GM21717 (cell line): Measurements from ENCODE around the gene MAN1B1.

ENCODE experiments used
- ATAC-seq: cut with Tn5 transposase; IDR thresholded peaks from one replicate; pipeline ENCODE4 v1.9.1; 2021; ENCODE audit warnings: mild to moderate bottlenecking, moderate library complexity; ENCODE audit not compliant: unreplicated experiment

The MAN1B1 gene

DNA sequence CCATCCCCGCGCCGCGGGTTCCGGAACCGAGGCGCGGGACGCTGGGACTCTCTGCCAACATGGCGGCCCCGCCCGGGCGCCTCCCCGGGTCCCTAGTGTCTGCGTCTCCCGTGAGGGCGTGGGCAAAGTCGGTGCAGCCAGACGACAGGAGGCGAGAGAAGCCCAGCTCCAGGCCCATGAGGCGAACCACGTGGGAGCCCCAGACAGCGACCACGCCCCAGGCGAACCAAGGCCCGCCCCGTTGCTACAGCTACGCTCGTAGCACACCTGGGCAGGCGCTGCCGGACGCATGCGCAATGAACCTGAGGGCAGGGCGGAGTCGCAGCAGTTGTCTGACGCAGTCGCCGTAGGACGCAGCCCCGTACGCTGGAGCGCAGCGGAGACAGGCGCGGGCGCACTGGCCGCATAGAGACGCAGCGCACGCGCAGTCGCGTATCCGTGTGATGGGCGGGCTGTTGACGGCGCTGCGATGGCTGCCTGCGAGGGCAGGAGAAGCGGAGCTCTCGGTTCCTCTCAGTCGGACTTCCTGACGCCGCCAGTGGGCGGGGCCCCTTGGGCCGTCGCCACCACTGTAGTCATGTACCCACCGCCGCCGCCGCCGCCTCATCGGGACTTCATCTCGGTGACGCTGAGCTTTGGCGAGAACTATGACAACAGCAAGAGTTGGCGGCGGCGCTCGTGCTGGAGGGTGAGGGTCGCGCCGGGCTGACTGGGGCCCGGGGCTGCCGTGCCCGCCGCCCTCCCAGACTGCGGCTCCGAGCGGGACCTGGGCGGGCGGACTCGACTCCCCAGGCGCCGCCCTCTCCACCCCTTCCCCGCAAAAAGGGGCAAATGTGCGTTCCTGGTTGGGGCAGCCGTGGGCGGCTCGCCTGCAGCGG, at the start of gene MAN1B1:
Gene MAN1B1, plus strand, starts transcription at position 455 of the 878 bp plus-strand sequence. Its CDS starts 15 bp downstream, at position 470.
- ATAC-seq = peak; percentile 65

DNA sequence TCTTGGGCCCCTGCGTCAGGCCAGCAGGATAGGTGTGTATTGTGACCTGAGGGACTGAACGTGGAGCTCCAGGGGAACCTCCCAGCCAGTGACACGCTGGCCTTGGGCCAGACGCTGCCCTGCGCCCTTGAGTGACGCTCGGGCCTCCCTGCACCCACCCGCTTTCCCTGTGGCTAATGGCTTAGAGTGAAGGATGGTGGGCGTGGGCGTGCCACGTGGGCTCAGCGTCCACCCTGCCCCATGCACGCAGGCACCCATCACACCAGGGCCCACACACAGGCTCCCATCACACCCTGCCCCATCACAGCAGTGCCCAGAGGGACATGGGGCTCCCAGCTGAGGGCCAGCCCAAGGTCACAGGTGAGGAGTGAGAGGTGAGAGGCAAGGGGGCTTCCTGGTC, 49.8 kb upstream of the MAN1B1 start:
- no peak for ATAC-seq

DNA sequence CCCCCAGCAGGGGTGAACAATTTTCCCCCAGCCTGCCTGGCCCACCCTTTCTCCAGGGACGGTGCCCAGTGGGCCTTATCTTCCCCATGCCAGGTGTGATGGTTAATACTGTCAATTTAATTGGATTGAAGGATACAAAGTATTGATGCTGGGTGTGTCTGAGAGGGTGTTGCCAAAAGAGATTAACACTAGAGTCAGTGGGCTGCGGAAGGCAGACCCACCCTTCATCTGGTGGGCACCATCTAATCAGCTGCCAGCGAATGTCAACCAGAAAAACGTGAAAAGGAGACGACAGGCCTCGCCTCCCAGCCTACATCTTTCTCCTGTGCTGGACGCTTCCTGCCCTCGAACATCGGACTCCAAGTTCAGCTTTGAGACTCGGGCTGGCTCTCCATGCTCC, 49.3 kb upstream of the MAN1B1 start:
- ATAC-seq = no peak

DNA sequence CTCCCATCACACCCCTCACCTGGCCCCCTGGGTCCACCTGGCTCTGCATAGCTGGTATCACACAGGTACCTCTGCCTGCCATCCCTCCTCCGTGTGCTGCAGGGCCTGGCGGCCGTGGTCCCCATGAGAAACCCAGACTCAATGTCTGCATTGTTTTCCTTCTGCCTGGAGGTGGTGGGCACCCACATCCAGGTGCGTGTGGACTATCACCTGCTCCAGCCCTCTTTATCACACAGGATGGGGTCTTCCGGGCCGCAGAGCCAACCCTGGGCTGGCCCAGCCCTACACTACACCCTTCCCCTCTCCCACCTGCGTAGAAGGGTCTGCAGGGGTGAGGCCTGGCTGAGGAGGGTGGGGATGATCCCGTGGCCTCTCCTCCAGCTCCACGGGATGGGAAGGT, 47.9 kb upstream of the MAN1B1 start:
- no peak for ATAC-seq

DNA sequence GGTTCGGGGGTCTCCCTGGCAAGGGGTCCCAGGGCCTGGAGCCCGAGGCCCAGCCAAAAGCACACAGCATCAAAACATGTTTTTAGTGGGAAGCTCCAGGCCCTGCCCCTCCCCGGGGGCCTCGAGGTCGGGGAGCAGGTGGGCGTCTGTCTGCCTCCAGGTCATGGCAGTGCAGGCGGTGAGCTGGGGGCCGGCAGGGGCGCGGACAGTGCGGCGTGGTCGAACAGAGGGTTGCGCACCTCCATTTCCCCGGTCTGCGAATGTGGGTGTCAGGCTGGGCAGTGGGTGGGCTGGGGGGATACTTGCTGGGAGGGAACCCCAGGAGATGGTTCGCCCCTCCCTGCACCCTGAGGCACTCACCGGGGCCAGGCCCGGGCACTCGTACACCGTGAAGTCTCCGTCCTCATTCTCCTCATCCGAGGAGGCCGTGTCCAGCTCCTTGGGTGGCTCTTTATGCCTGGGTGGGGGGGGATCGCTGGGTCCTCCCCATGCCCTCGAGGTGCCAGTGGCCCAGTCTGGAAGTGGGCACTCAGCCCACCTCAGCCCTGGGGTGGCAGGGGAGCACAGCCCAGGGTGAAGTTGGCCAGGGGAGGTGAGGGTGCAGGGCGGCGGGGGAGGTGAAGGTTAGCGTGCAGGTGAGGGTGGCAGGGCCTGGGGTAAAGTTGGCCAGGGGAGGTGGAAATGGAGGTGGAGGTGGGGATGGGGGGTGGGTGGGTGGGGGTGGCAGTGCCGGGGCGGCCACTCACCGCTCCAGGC, 47.0 kb upstream of the MAN1B1 start:
- no peak for ATAC-seq

DNA sequence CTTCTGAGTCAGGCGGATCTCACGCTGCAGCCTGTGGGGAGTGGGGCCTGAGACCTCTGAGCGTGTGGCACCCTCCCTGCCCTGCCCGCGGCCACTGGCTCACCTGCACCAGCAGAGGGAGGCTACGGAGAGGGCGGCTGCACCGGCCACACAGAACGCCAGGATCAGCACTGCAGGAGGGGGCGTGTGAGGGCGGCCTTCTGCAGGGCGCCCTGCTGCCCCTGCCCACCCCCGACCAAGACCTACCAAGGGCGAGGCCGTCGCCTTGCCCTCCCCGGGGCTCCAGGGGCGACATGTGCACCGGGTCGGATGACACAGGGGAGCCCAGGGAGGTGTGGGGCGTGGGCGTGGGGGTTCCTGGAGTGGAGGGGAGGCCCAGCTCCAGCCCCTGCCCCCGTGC, 46.2 kb upstream of the MAN1B1 start:
- ATAC-seq = no peak

DNA sequence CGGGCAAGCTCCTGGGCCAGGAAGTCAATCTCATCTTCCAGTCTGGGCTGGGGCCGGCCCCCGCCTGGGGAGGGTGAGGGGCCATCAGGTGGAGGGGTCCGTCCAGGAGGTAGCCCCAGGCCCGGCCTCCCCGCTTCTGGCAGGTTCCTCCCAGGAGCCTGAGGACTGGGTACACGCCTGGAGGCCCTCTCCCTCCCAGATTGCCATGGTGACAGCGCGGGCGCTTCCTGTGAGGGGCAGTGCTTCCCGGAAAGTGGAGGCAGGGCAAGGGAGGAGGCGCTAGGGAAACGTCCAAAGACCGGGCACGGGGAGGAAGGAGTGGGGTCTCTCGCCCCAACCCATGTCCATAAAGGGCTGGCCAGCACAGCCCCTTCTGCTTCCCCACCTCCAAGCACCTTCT, 45.7 kb upstream of the MAN1B1 start:
- no peak for ATAC-seq

DNA sequence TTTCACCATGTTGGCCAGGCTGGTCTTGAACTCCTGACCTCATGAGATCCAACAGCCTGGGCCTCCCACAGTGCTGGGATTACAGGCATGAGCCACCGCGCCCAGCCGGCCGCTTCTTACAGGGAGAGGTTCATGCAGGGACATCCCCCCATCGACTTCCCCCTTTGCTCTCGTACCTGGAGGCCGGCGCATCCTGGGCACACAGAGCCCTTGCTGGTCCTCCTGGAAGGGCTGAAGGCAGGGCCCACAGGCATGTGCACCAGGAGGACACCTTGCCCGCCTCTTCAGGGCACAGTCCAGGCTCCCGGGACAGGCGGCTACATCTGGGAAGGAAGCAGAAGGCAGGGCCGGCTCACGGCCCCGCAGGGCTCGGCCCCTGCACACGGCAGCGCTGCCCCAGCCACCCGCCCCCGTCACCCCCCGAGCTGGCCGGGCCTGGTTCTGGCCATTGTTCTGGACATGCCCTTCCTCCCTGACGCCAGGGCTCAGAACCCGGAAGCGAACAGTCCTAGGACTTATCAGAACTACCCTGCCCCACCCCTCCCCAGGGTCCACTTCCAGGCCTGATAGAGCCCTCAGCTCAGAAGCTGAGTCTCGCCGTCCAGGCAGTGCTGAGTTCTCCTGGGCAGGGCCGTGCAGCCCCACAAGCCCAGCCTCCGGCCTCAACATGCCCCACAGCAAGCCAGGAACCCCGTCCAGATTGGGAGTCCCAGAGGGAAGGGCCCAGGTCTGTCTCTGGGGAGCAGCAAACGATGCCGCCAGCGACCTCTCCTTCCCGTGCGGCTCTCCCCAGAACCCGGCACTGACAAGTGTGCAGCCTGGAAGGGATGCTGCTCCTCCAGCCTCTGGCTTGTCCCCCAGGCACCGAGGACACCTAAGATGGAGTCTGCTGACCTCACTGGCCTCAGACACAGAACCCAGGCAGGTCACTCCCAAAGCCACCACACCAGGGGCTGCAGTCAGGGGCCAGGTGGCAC, 43.7 kb upstream of the MAN1B1 start:
- no peak for ATAC-seq

DNA sequence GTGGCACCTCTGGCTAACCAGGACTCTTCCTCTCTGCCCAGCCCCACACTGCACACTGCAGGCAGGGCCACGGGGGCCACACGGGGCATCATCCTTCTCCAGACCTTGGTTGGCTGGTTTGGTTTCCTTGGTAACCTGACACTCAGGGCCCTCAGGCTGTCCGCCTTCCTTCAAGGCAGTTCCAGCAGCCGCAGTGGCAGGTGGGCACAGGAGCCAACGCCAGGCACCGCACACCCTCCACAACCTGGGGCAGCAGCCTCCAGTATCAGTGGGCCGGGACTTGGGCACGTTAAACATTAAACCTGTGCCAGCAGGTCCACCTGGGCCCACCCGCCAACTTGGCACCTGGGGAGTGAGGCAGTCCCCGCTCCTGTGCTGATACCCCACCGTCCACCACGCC, 42.7 kb upstream of the MAN1B1 start:
- no peak for ATAC-seq

DNA sequence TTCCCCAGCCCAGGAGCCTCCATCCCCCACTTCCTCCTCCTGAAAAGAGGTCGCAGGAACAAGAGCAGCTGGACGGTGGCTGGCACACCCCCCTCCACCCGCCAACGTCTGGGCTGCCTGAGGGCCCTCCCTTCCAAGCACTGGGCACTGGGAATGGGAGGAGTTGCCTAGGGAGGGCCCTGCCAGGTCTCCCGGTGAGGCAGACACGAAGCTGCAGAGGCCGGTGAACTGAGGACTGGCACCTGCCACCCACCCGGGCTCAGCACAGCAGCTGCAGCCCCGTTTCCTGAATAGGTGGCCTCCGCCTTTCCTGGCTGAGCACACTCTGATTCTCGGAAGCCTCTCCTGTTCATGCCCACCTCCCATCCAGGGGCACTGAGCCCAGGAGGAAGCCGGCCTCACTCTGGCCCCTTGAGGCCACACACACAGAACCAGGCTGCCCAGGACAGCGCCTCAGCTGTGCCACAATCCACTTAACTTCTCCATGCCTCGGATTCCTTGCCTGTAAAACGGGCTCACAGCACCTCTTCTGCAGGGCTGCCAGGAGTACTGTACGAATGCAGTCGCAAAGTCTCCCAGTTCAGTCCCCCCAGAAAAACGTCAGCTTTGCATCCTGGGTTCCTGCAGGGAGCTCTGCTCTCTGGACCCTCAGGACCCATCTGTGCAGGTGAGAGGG, 42.1 kb upstream of the MAN1B1 start:
- ATAC-seq = no peak

DNA sequence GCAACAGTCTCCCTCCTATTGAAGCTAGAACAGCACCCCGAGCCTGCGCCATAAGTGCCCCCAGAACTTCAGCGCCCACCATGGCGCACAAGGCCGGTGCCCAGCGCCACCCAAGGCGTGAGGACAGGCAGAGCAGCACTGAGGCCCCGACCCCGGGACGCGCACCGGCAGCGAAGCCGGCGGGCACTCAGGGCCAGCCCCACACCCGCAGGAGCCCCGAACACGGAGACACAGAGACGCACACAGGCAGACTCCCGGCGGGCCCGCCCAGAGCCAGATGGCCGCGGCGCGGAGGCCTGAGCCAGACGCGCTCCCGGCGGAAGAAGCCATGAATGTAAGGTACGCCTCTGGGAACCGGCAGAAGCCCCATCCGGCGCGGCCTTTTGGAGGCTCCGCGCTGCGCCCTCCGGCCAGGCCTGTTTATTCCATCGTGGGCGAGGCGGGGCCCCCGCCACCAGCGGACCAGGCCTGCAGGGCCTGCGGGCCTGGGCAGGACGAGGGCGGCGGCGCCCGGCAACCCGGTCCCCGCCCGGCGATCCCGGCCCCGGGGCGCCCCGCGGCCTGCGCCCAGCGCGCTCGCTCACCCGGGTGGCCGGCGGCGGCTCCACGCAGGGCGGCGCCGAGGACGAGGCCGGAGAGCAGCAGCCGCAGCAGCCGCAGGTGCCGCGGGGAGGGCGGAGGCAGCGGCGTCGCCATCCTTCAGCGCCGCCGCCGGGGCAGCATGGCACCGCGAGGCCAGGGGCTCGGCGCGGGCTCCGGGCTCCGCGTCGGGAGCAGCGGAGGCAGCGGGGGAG, 41.3 kb upstream of the MAN1B1 start:
- ATAC-seq = no peak

DNA sequence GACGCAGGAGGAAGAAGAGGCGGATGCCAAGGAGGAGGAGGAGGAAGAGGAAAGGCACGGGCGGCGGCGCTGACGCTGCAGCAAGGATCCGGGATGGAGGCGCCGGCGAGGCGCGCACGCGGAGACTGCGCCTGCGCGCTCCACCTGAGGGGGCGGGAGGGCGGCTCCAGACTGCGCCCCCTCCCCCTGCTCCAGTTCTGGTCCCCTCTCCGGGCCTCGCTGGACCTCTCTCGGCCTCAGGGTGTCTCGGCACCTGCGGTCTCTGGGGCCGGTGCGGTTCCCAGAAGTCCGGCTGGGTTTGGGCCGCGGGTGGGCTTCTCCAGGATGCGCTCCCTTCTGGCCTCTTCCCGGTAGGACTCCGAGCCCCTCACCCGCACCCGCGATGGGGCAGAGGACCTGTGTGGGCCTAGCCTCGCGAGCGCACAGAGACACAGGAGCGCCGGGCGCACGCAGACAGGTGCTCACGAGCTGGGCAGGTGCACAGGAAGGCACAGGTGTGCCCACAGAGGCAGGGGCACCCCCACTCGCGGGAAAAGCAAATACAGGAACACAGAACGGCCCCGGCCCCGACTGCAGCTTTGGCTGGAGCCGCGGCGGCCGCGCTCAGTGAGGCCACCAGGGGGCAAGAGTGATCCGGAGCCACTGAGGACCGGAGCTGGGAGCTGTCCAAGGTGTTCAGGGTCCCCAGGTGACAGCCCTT, 40.5 kb upstream of the MAN1B1 start, which contains the start of gene NPDC1:
Gene NPDC1, minus strand, starts transcription at position 90 of the 700 bp plus-strand sequence. CDS start 188 bp downstream, outside the sequence.
- no peak for ATAC-seq

DNA sequence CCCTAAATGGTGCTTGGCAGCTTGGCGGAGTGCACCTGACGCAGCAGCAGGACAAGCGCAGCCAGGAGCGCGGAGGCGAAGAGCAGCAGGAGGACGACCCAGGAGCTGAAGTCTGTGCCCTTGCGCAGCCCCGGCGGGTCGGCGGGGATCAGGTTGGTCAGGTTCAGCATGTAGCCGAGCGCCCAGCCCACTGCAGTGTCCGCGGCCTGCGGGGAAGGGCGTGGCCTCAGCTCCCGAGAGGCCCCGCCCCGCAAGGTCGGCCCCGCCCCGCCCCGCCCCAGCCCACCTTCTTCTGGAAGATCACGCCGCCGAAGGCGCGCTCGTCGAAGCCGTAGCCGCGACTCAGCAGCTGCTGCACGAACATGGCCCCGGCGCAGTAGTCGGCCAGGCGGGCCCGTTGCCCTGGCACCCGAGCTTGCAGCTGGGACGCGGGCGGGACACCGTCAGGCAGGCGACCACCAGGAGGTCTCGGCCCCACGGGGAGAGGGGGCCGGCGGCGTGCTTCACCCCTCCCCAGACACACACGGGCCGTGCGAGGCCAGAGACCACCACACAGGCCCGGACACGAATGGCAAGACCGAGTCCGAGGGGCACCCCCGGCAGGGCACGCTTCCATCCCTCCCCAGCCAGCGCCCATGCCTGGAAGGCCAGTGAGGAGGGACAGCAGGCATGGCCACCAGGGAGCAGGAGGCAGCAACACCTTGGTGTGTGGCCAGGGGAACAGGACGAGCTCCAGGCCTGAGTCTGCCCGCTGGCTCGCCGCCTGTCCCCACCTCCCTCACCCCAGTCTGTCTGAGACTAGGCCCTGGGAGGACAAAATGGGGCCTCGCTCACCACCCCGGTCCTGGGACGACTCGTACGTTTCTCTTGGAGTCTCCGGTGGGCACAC, 37.9 kb upstream of the MAN1B1 start:
- no peak for ATAC-seq

DNA sequence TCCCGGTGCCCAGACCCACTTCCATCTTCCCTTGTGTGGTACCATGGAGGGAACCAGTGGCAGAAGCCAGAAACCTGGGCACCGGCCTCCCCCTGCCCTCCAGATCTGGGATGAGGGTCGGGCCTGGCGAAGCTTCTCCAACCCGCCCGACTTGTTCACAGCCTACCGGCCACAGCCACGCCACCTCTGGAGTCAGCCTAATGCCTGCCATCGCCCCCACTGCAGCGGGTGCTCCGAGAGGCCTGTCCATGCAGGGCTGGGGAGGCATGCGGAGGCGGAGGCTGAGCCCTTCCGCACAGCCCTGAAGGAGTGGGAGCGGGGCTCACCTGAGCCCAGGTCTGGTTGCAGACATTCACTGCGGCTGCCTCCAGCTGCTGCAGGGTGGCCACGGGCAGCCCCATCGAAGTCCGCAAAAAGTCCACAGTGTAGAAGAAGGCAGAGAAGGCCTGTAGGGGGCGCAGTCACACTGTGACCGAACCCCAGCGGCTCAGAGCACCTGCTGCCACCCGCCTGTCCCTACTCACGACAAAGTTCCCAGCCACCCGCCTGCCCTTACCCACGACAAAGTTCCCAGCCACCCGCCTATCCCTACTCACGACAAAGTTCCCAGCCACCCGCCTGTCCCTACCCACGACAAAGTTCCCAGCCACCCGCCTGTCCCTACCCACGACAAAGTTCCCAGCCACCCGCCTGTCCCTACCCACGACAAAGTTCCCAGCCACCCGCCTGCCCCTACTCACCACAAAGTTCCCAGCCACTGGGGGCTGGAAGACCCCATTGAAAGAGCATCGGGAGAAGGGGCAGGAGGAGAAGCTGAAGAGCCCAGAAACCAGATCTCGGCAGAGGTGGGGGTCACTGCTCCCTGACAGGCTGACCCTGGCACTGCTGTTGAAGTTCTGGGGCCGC, 37.0 kb upstream of the MAN1B1 start:
- no peak for ATAC-seq

DNA sequence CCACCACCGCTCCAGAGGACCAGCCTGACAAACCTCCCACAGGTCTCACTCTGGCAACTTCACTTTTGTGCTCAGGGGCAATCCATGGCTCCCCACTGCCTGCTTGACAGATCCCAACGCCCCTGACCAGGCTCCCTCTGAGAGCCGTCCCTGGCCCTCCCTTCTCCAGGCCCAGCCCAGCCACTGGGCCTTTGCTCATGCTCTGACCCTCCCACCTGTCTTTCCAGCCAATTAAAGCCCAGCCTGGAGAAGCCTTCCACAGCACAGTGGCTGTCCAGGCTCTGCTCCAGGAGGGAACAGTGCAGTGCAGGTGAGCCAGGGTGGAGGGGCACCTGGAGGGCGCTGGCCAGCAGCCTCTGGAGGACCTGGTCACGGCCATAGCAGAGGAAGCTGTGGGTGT, 36.2 kb upstream of the MAN1B1 start:
- ATAC-seq = no peak

DNA sequence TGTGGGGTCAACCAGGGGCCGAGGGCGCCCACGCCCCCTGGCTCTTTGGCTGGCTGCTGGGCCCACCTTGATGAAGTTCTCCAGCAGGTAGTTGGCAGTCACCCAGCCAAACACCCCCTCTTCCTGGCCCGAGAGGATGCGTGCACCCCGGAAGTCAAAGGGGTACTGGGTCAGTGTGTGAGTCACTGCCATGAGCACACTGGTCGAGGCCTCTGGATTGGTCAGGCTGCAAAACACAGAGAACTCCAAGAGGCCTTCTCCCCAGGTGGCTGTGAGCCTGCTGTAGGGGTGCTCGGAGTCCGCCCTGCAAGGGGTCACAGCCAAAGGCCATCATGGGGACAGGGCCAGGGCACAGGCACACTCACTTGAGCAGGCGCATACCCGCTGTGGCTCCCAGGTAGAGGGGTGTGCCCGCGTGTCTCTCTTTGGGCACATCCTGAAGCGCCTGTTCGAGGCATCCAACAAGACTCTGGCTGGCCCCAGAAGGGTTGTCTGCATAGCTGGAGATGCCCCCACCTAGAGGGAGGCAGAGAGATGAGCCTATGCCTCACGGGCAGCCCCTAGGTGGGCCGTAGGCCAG, 35.5 kb upstream of the MAN1B1 start:
- ATAC-seq = no peak

DNA sequence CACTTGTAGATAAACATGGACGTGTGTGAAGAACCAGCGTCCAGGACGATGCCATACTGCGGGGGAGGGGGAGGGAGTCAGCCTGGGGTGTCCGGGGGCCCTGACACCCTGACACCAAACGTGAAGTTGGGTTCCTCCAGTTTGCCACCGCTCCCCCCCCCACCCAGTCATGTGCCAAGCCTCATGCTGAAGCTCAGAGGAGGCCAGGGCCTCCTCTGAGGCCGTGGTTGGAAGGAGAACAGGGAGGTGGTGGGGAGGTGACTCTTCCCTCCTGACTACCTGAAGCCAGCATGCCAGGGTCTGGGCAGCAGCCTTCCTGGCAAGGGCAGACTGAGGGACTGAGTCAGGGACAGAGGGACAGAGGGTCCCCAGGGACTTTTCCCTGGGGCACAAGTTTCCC, 34.5 kb upstream of the MAN1B1 start:
- no peak for ATAC-seq
